Measurements from ENCODE around the gene ATXN7L3B. TPM values are rescaled to one million over a fixed set of nuclear protein-coding genes. Genes with fewer than 3 reads are reported as not detected.

Gene ATXN7L3B
- polyA plus RNA-seq, 5 donors, result 50.8 to 63.8 (median 55.2) TPM

- no peak for DNase-seq
These were observed 2.3 kb downstream of the ATXN7L3B start for GRCh38 chr12:74539765-74540526.

- no peak for DNase-seq
These were observed 3.4 kb downstream of the ATXN7L3B start for GRCh38 chr12:74541074-74541473.

- no peak for DNase-seq
These were observed 9.6 kb downstream of the ATXN7L3B start for GRCh38 chr12:74547249-74547648.

GRCh38 chr12:74551291-74551690 lies 13.7 kb downstream of the ATXN7L3B start:
- DNase-seq, result no peak

GRCh38 chr12:74552201-74552600 lies 14.6 kb downstream of the ATXN7L3B start:
- no peak for DNase-seq

- no peak for DNase-seq
These were observed 22.1 kb downstream of the ATXN7L3B start for GRCh38 chr12:74559728-74560127.

- DNase-seq, result no peak
These were observed 26.3 kb downstream of the ATXN7L3B start for GRCh38 chr12:74563927-74564326.

- no peak for DNase-seq
These were observed 40.9 kb downstream of the ATXN7L3B start for GRCh38 chr12:74578486-74578885.

GRCh38 chr12:74579446-74579845 lies 41.8 kb downstream of the ATXN7L3B start:
- no peak for DNase-seq

- no peak for DNase-seq
These were observed 42.3 kb downstream of the ATXN7L3B start for GRCh38 chr12:74579981-74580380.

- no peak for DNase-seq
These were observed 43.8 kb downstream of the ATXN7L3B start for GRCh38 chr12:74581439-74581838.

GRCh38 chr12:74584483-74585062 lies 46.9 kb downstream of the ATXN7L3B start:
- DNase-seq, result no peak

- no peak for DNase-seq
These were observed 48.6 kb downstream of the ATXN7L3B start for GRCh38 chr12:74586251-74586650.
